Renal pelvis (tissue), 12 donors: ENCODE data around the gene SNX9. TPM values are rescaled to one million over a fixed set of nuclear protein-coding genes. Genes with fewer than 3 reads are reported as not detected.
"Not testable (repeated sequence)": the region's sequence is repeated elsewhere in the genome, so short reads cannot be mapped to it uniquely, and the experiment has no call there.

ENCODE experiments used
- DNase-seq: peaks from one replicate; pipeline ENCODE4 v3.0.0-alpha.2; 2013
- long read RNA-seq, 16 experiments: transcript quantifications; one replicate each; lab custom pipeline, GENCODE V29; 2026
- polyA plus RNA-seq, 3 donors: library from polyadenylated mRNA; unstranded; fragments of 120-200 nt; gene quantifications; one replicate each; pipeline ENCODE4 v1.2.1, GENCODE V29; 2013; ENCODE audit not compliant: insufficient read length in 3 of 3

SNX9 gene
- 10 to 100 TPM; 39.9 to 41.4 (median 41.0) TPM for polyA plus RNA-seq
- long read RNA-seq, donor 1, full-length matches to known transcripts = 13 of 19 reads
- long read RNA-seq, donor 1, partial matches to known transcripts = 6 of 19 reads
- long read RNA-seq, donor 1, other reads (novel, unspliced or antisense) = 0 of 19 reads
- long read RNA-seq, donor 2, full-length matches to known transcripts = 14 of 20 reads
- long read RNA-seq, donor 2, partial matches to known transcripts = 6 of 20 reads
- long read RNA-seq, donor 2, other reads (novel, unspliced or antisense) = 0 of 20 reads
- long read RNA-seq, donor 3, full-length matches to known transcripts = 6 of 26 reads
- long read RNA-seq, donor 3, partial matches to known transcripts = 20 of 26 reads
- long read RNA-seq, donor 3, other reads (novel, unspliced or antisense) = 0 of 26 reads
- long read RNA-seq, donor 4, full-length matches to known transcripts = 8 of 8 reads
- long read RNA-seq, donor 4, partial matches to known transcripts = 0 of 8 reads
- long read RNA-seq, donor 4, other reads (novel, unspliced or antisense) = 0 of 8 reads
- long read RNA-seq, donor 5, full-length matches to known transcripts = 7 of 7 reads
- long read RNA-seq, donor 5, partial matches to known transcripts = 0 of 7 reads
- long read RNA-seq, donor 5, other reads (novel, unspliced or antisense) = 0 of 7 reads
- long read RNA-seq, donor 6, full-length matches to known transcripts = 12 of 12 reads
- long read RNA-seq, donor 6, partial matches to known transcripts = 0 of 12 reads
- long read RNA-seq, donor 6, other reads (novel, unspliced or antisense) = 0 of 12 reads
- long read RNA-seq, donor 7, full-length matches to known transcripts = 14 of 42 reads
- long read RNA-seq, donor 7, partial matches to known transcripts = 28 of 42 reads
- long read RNA-seq, donor 7, other reads (novel, unspliced or antisense) = 0 of 42 reads
- long read RNA-seq, donor 8, full-length matches to known transcripts = 3 of 3 reads
- long read RNA-seq, donor 8, partial matches to known transcripts = 0 of 3 reads
- long read RNA-seq, donor 8, other reads (novel, unspliced or antisense) = 0 of 3 reads
- long read RNA-seq, donor 9, full-length matches to known transcripts = 13 of 13 reads
- long read RNA-seq, donor 9, partial matches to known transcripts = 0 of 13 reads
- long read RNA-seq, donor 9, other reads (novel, unspliced or antisense) = 0 of 13 reads
- long read RNA-seq, donor 10, full-length matches to known transcripts = 8 of 23 reads
- long read RNA-seq, donor 10, partial matches to known transcripts = 15 of 23 reads
- long read RNA-seq, donor 10, other reads (novel, unspliced or antisense) = 0 of 23 reads
- long read RNA-seq, donor 11, full-length matches to known transcripts = 8 of 8 reads
- long read RNA-seq, donor 11, partial matches to known transcripts = 0 of 8 reads
- long read RNA-seq, donor 11, other reads (novel, unspliced or antisense) = 0 of 8 reads
- long read RNA-seq, donor 12, full-length matches to known transcripts = 16 of 24 reads
- long read RNA-seq, donor 12, partial matches to known transcripts = 8 of 24 reads
- long read RNA-seq, donor 12, other reads (novel, unspliced or antisense) = 0 of 24 reads
- long read RNA-seq, donor 13, full-length matches to known transcripts = 7 of 7 reads
- long read RNA-seq, donor 13, partial matches to known transcripts = 0 of 7 reads
- long read RNA-seq, donor 13, other reads (novel, unspliced or antisense) = 0 of 7 reads
- long read RNA-seq, donor 14, full-length matches to known transcripts = 17 of 17 reads
- long read RNA-seq, donor 14, partial matches to known transcripts = 0 of 17 reads
- long read RNA-seq, donor 14, other reads (novel, unspliced or antisense) = 0 of 17 reads
- long read RNA-seq, donor 15, full-length matches to known transcripts = 14 of 14 reads
- long read RNA-seq, donor 15, partial matches to known transcripts = 0 of 14 reads
- long read RNA-seq, donor 15, other reads (novel, unspliced or antisense) = 0 of 14 reads
- long read RNA-seq, donor 16, full-length matches to known transcripts = 10 of 17 reads
- long read RNA-seq, donor 16, partial matches to known transcripts = 7 of 17 reads
- long read RNA-seq, donor 16, other reads (novel, unspliced or antisense) = 0 of 17 reads

- peak; percentile 71 for DNase-seq
Measured at GRCh38 chr6:157823001-157823527, at the start of gene SNX9. Gene SNX9 (plus strand): TSS chr6:157823246. CDS start chr6:157823435, 189 bp downstream.

GRCh38 chr6:157773248-157773773, 49.7 kb upstream of the SNX9 start:
- no peak for DNase-seq

- no peak for DNase-seq
Measured at GRCh38 chr6:157774153-157775135, 48.6 kb upstream of the SNX9 start.

- no peak for DNase-seq
Measured at GRCh38 chr6:157775376-157775775, 47.7 kb upstream of the SNX9 start.

- DNase-seq = no peak
Measured at GRCh38 chr6:157777344-157777743, 45.7 kb upstream of the SNX9 start.

- DNase-seq = no peak
Measured at GRCh38 chr6:157778719-157779118, 44.3 kb upstream of the SNX9 start.

- no peak for DNase-seq
Measured at GRCh38 chr6:157779705-157780604, 43.1 kb upstream of the SNX9 start.

- no peak for DNase-seq
Measured at GRCh38 chr6:157785636-157786035, 37.4 kb upstream of the SNX9 start.

- DNase-seq = no peak
Measured at GRCh38 chr6:157786221-157786620, 36.8 kb upstream of the SNX9 start.

GRCh38 chr6:157787080-157787479, 36.0 kb upstream of the SNX9 start:
- no peak for DNase-seq

- no peak for DNase-seq
Measured at GRCh38 chr6:157788180-157788579, 34.9 kb upstream of the SNX9 start.

- no peak for DNase-seq
Measured at GRCh38 chr6:157789297-157789696, 33.7 kb upstream of the SNX9 start.

- DNase-seq = no peak
Measured at GRCh38 chr6:157789861-157790260, 33.2 kb upstream of the SNX9 start.

GRCh38 chr6:157790548-157791160, 32.4 kb upstream of the SNX9 start:
- DNase-seq = no peak

- DNase-seq = no peak
Measured at GRCh38 chr6:157791450-157791849, 31.6 kb upstream of the SNX9 start.

- no peak for DNase-seq
Measured at GRCh38 chr6:157792671-157793070, 30.4 kb upstream of the SNX9 start.

- DNase-seq = not testable (repeated sequence)
Measured at GRCh38 chr6:157794012-157794411, 29.0 kb upstream of the SNX9 start.
